Heart left ventricle (tissue), 13 donors: ENCODE results near the gene BHLHE40.

Source experiments
- POLR2A ChIP-seq, 2 donors: fragments of 450-650 bp; IDR thresholded peaks; one replicate each; pipeline ENCODE4 v1.6.1; 2017; ENCODE audit warnings: antibody characterized with exemption in 2 of 2, mild to moderate bottlenecking in 2 of 2, moderate library complexity in 2 of 2
- TF ChIP-seq, protein P1 (sequence below), 12 donors: fragments of 200-600 bp; sonication (generic) in 4 of 12; IDR thresholded peaks; one replicate each; pipeline versions ENCODE4 v1.5.0 to v1.8.0; 2018 to 2022; ENCODE audit warnings: antibody characterized with exemption in 12 of 12, mild to moderate bottlenecking in 5 of 12
- donor health status: ischemic (EF 13 %, LVEDD 7.1; RV severe dilation, severe dysfunction).
- donor health status: DM: no; HTN: yes; CAD: no.
- donor health status: DM: no; HTN: no; CAD: no.
- donor health status: ischemic (EF 25% LVEDD 6.9; RV normal size, moderate dysfunction).
- donor health status: ischemic (EF 25% LVEDD 5.7; RV mildly dilated, moderate dysfunction).
- donor health status: ischemic (EF 35%, LVEDD 5.7; RV mildly dilated, moderate dysfunction).
- donor health status: nonischemic (EF 11% LVEDD 7.7; RV severe dilation, severe dysfunction).
- donor health status: DM: yes; HTN: yes; CAD: no.
- donor health status: PGD.
- donor health status: ischemic (EF 29% LVEDD 5.4; RV normal size, mild dysfunction).
- donor health status: nonischemic (EF 23%, LVEDD 6.1; RV moderate dilation, normal function).

- TF ChIP-seq, protein P1, sequence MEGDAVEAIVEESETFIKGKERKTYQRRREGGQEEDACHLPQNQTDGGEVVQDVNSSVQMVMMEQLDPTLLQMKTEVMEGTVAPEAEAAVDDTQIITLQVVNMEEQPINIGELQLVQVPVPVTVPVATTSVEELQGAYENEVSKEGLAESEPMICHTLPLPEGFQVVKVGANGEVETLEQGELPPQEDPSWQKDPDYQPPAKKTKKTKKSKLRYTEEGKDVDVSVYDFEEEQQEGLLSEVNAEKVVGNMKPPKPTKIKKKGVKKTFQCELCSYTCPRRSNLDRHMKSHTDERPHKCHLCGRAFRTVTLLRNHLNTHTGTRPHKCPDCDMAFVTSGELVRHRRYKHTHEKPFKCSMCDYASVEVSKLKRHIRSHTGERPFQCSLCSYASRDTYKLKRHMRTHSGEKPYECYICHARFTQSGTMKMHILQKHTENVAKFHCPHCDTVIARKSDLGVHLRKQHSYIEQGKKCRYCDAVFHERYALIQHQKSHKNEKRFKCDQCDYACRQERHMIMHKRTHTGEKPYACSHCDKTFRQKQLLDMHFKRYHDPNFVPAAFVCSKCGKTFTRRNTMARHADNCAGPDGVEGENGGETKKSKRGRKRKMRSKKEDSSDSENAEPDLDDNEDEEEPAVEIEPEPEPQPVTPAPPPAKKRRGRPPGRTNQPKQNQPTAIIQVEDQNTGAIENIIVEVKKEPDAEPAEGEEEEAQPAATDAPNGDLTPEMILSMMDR (IDR thresholded peaks at IDR 0.05), result no peak
- no peak for TF ChIP-seq POLR2A (IDR thresholded peaks at IDR 0.05)
Measured at GRCh38 chr3:5022187-5022965, 43.1 kb downstream of the BHLHE40 start.
